ENCODE measurements around the gene RAB34. TPM values are rescaled to one million over a fixed set of nuclear protein-coding genes. Genes with fewer than 3 reads are reported as not detected.
A peak's percentile ranks its signal among the peaks of the same experiment; 100 is the strongest.

Gene RAB34
- total and polyA plus RNA-seq, 9 of the 15 experiments (the other 6 are each of a cell fraction or from before 2014, with no cell fraction given), result 0.07 to 3.8 (median 0.46) TPM; not detected in 1

- TF ChIP-seq MXD1 (CRISPR knock-in tag; IDR thresholded peaks at IDR 0.05; ENCODE audit: borderline replicate concordance, poor library complexity, severe bottlenecking), result peak; percentile 67
- no peak for TF ChIP-seq E2F8 (IDR thresholded peaks at IDR 0.05; ENCODE audit: low read depth, partially characterized antibody)
- TF ChIP-seq PCBP1 (IDR thresholded peaks at IDR 0.05; ENCODE audit: low read depth, low read length, poor library complexity, severe bottlenecking), result no peak
- no peak for TF ChIP-seq SRF (CRISPR knock-in tag; IDR thresholded peaks at IDR 0.05)
- no peak for TF ChIP-seq HBP1 (CRISPR knock-in tag; IDR thresholded peaks at IDR 0.05)
- no peak for TF ChIP-seq ZNF174 (CRISPR knock-in tag; IDR thresholded peaks at IDR 0.05)
- no peak for TF ChIP-seq NCOA4 (IDR thresholded peaks at IDR 0.05; ENCODE audit: partially characterized antibody)
- TF ChIP-seq GTF2B (IDR thresholded peaks at IDR 0.05; ENCODE audit: extremely low read depth, insufficient read length), result no peak
- no peak for TF ChIP-seq RAD21 (CRISPR knock-in tag; conservative IDR thresholded peaks at IDR 0.05 in 1 of 2, IDR thresholded peaks at IDR 0.05 in 1 of 2)
- no peak for TF ChIP-seq CEBPZ (IDR thresholded peaks at IDR 0.05; ENCODE audit: borderline replicate concordance, low read depth, low read length)
- TF ChIP-seq STAT5B (CRISPR knock-in tag; IDR thresholded peaks at IDR 0.05), result no peak
- TF ChIP-seq SMARCA5 (IDR thresholded peaks at IDR 0.05), result no peak
- no peak for TF ChIP-seq SMAD2 (IDR thresholded peaks at IDR 0.05; ENCODE audit: low read depth, low read length)
- no peak for TF ChIP-seq ESRRB (CRISPR knock-in tag; IDR thresholded peaks at IDR 0.05; ENCODE audit: borderline replicate concordance)
- no peak; the same call in 1 of the 2 replicates for TF ChIP-seq CGGBP1 (CRISPR knock-in tag; IDR thresholded peaks at IDR 0.05)
- TF ChIP-seq TBL1XR1 (IDR thresholded peaks at IDR 0.05; ENCODE audit: low read length in 2 of 2), result peak in 1 of 2 experiments; percentile 20; a peak in 1 of 4 replicates
These were observed 26.7 kb upstream of the RAB34 start (continued) for GRCh38 chr17:28744104-28744971.
